Measurements from ENCODE around the gene SNRPF. TPM values are rescaled to one million over a fixed set of nuclear protein-coding genes. Genes with fewer than 3 reads are reported as not detected.

The SNRPF gene
- total RNA-seq, 1 donor from 2014 or later = 13.7 TPM

DNA sequence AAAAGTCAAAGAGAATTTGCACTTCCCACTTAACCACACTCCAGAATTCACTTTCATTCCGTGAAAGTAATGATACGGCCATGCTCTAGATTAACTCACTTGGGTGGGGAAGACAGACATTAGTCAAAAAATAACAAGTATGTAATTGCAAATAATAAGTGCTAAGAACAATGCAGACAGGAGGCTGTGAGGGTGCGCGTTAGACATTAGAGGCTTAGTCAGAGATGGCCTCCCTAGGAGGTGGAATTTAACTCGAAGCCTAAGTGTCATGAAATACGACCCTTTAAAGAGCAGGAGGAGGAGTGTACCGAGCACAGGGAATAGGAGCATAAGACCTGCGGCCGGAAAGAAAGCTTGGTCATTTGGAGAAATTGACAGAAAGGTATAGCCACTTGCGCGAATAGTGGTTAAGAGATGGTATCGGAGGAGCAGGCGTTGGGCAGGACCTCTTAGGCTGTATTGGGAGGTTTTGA, 628 bp downstream of the SNRPF start:
- DNase-seq (ENCODE audit: low read depth in 2 of 2) = peak; percentile 17 to 42

DNA sequence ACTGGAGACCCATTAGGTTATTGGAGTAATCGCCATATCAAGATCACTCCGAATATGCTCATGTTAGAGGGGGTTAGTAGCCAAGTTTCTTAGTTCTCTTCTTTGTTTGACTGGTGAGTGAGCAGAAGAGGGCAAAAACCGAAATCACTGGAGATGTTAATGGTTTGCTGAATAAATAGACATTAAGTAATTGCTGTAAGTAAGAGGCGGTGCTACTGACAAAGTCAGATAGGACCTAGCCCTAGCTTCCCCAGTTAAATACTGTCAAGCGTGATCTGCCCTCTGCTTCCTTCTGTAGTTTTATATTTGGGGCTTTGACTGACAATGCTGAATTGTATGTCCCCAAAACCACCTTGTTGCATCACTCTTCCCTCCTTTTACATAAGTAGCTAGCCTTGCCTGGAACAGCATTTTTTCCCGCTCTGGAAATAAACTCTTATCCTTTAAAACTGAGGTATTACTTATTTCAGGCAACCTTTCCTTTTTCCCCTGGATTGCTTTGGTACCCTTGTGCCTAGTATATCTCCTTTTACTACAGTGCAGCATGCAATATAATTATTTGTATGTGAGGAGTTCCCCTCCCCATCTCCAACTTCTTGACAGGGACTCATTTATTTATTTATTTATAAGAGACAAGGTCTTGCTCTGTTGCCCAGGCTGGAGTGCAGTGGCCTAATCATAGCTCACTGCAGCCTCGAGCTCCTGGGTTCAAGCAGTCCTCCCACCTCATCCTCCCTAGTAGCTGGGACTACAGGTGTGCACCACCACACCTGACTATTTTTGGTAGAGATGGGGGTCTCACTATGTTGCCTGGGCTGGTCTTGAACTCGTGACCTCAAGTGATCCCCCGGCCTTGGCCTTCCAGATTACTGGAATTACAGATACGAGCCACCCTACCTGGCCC, 1.4 kb downstream of the SNRPF start:
- DNase-seq (ENCODE audit: low read depth in 2 of 2) = no peak

DNA sequence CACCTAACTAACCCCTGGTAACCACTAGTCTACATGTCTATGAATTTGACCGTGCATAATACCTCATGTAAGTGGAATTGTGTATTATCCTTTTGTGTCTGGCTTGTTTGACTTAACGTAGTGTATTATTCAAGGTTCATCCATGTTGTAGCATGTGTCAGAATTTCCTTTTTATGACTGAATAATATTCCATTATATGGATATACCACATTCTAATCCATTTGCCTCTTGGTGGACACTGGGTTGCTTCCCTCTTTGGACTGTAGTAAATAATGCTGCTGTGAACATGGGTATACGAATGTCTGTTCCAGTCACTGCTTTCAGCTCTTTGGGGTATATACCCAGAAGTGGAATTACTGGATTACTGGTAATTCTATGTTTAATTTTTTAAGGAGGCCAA, 3.3 kb downstream of the SNRPF start:
- DNase-seq (ENCODE audit: low read depth in 2 of 2) = no peak

DNA sequence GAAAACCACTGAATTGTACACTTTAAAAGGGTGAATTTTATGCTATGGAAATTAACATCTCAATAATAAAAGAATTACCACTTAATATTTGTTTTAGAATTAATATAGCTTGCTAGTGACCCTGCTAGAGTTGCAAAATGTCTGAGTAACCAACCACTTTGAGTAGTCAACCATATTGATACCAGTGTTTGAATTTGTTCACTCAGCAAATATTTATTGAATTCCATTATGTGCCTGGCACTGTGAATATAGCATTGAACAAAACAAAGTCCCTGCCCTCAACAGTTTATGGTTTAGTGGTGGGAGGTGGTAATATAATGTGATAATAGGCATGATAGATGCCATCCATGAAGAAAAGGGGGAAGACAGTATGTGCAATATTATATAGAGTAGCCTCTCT, 4.6 kb downstream of the SNRPF start:
- DNase-seq (ENCODE audit: low read depth in 2 of 2) = no peak

DNA sequence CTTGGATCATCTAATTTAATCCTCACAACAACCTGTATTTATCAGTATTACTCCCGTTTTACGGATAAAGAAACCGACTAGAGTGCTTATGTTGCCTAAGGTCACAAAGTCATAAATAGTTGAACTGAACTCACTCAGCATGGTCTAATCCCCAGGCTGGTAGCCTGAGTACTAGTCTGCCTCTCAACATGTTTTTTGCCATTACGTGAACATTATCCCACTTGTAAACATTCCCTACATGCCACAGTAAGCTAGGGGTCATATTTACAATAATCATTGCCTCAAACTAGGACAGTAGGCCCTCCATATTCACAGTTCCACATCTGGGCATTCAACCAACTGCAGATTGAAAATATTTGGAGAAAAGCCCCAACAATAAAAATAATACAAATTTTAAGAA, 12.1 kb downstream of the SNRPF start:
- DNase-seq (ENCODE audit: low read depth in 2 of 2) = no peak

DNA sequence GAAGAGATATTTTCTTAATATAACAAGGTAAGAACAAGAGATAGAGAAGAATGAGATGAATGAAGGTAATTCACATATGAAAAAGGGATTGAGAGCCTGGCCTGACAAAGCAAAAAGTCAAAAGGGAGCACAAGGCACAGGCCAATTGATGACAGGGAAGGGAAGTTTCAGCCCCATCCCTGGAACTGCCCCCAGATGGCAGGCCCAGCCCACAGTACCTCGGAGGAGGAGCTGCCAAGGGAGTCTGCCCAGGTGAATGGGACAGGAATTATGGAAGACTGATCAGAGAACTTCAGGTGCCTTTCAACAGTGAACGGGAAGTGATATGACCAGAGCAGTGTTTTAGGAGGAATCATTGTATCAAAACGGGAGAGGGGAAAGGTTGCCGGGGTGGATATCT, 15.7 kb downstream of the SNRPF start:
- DNase-seq (ENCODE audit: low read depth in 2 of 2) = no peak

DNA sequence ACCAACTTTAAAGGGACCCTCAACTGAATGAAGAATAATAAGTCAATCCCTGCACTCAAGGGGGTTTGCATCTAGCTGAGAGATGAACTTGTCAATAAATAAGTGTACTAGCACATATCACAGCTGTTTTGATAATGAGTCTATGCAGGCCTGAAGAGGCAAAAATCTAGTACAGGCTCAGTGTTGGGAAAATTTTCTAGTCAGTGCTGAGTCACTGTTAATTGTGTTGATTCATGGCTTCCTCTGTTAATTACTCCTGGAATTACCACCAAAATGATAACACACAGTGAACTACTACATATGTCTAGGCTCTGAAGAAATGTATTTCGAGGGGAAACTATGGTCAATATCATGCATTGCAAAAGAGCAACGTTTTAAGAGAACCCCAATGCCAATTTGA, 18.9 kb downstream of the SNRPF start:
- peak in 1 of 2 donors; percentile 19 for DNase-seq (ENCODE audit: low read depth in 2 of 2)

DNA sequence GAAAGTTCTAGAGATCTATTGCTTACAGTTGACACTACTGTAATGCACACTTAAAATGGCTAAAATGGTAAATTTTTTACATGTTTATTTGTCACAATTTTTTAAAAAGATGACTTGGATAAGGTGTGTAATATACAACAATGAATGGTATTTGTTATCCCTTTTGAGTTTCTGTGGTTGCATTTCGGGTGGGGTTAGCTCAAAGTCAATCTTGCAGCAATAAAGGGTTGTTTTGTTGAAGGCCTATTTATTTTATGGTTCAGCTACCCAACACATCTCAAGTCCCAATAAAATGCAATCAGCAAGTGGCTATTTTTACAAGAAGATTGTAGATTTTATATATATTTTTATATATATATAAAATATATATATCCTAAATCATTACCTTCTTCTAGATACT, 22.1 kb downstream of the SNRPF start:
- no peak for DNase-seq (ENCODE audit: low read depth in 2 of 2)

DNA sequence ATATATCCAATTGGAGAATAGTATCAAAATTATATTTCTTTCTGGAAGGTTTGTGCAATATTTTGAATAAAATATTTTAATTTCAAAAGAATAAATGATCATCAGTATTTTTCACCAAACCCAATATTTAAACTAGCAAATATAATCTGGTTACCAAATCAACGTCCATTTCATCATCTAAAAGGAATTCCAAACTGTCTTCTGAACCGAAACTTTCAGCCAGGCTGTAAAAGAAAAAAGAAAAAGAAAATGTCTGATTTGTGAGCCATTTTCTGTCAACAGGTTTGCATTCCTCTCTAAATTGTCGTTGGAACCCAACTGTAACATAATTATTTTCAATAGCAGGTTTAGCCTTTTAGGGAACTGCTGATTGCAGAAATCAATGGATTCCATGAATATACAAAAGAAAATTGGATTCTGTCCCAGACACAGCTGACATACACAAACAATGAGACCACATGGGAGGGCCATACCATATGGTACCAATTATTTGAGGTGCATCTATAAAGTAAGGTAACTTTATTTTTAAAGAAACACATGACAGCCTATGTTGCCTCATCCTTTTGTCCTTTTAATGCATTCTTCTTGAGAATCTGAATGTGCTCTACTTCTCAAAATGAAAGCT, 22.7 kb downstream of the SNRPF start:
- DNase-seq (ENCODE audit: low read depth in 2 of 2) = no peak

DNA sequence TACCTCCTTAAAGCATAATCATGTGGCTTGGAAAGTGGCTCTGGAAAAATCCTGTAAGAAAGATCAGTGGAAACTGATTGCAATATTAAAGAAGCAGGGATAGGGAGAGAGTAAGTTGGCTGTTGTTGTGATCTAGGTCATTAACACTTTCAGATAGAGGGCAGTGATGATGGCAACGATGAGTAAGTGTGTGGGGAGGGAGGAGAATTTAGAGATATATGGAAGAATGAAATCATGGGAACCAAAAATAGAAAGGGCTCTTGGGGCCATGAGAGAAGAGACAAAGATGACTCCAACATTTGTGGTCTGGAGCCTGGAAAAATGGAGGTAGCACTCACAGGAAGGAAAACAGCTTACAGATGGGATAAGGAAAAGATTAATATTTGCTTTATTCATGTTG, 23.3 kb downstream of the SNRPF start:
- DNase-seq (ENCODE audit: low read depth in 2 of 2) = peak in 1 of 2 donors; percentile 6

DNA sequence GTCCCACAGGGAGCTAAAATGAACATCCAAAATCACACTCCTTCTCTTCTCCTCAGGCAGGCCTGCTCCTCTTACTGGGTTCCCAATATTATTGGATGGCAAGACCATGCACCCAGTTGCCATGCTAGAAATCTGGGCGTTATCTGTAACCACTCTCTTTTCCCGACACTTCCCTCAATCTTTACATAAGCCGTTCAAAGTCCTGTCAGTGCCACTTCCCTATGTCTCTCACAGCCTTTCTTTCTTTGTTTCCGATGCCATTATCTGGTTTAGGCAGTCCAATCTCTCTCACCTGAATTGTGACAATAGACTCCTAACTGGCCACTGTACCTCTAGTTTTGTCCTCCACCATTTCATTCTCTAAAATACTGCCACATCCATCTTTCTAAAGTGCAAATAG, 24.1 kb downstream of the SNRPF start:
- DNase-seq (ENCODE audit: low read depth in 2 of 2) = no peak

DNA sequence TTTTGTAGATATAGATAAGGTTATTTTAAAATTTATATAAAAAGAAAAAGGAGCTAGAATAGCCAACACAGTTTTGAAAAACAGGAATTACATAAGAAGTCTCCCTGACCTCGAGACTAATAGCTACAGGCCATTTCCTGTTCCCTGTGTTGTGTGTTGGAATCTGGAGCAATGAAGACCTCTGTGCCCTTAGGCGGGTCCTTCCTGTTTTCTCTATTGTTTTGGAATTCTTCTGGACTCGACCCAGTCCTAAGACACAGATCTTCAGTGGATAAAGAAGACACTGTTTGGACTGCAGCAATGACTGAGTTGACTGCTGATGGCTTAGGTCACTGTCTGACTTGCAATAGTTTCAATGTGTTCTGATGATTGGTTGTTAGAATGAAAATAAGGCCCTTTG, 26.2 kb downstream of the SNRPF start:
- peak; percentile 11 to 76 for DNase-seq (ENCODE audit: low read depth in 2 of 2)

DNA sequence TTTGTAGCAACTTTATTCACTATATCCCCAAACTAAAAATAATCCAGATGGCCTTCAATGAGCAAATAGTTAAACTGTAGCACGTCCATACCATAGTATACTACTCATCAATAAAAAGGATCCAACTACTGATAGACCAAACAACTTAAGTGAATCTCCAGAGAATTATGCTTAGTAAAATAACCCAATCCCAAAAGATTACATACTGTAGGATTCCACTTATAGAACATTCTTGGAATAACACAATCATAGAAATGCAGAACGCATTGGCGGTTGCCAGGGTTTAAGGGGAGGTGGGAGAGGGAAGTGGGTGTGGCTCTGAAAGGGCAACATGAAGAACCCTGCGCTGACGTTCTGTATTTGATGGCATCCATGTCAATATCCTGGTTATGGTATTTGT, 28.6 kb downstream of the SNRPF start:
- DNase-seq (ENCODE audit: low read depth in 2 of 2) = no peak

DNA sequence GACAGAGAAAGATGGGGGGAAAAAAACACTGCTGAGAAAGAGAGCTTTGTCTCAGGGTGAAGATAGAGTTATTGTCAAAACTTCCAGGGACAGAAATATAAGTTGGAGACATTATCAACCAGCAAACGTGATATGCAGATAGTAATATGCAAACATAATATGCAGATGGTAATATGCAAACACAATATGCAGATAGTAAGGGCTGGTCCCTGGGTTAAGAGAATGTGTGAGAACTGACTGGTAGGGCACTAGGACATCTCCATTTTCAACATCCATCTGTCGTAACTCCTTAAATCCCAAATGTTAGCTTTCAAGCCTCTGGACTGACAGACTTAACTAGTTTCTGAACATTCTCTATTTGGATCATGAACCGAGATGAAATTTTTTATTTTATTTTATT, 32.2 kb downstream of the SNRPF start:
- no peak for DNase-seq (ENCODE audit: low read depth in 2 of 2)

DNA sequence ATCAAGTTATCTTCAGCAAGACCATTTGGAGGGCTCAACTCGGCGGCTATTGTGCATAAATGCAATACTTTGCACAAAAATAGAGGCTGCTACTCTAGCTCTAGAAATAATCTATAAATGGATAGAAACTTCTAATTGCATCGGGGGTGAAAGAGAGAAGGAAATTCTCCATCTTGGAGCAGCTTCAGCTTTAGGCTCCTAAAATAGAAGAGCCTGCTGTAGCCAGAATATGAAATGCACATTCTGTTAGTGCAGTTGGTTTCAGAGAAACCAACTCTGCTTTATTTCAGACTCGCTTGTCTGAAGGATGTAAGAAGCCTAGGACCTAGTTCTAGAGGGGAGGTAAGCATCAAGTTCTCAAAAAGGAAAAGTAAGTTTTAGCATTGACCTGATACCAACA, 38.1 kb downstream of the SNRPF start:
- no peak for DNase-seq (ENCODE audit: low read depth in 2 of 2)

DNA sequence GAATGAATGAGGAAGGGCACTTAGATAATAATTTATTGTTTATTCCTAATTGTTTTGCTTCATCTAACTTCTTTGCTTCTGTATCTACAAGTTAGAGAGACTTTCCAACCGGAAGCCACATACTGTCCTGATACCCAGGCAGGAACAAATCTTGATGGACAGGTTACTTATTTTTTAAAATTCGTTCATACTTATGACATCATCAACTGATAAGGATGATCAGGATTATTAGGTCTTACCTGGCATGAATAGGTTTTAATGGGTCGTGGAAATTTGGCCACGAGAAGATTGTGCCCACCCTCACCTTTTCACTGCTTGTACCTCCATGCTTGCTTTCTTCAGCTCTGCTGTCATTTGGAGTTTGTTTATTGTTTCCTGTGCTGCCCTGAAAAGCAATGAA, 39.3 kb downstream of the SNRPF start:
- no peak for DNase-seq (ENCODE audit: low read depth in 2 of 2)

DNA sequence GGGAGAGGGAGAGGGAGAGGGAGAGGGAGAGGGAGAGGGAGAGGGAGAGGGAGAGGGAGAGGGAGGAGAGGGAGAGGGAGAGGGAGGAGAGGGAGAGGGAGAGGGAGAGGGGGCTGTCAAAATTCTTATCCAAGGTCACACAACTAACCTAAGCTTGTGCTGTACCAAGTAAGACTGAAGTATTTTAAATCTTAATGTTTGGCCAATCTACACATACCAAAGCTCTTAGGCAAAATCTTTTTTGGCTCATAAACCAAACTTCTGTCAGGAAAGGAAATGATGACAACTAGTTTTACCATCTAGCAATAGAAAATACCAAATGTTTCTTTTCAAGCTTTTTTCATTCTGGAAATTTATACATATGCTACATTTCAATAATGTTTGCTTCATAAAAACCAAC, 49.8 kb downstream of the SNRPF start:
- DNase-seq (ENCODE audit: low read depth in 2 of 2) = peak; percentile 52 to 69

DNA sequence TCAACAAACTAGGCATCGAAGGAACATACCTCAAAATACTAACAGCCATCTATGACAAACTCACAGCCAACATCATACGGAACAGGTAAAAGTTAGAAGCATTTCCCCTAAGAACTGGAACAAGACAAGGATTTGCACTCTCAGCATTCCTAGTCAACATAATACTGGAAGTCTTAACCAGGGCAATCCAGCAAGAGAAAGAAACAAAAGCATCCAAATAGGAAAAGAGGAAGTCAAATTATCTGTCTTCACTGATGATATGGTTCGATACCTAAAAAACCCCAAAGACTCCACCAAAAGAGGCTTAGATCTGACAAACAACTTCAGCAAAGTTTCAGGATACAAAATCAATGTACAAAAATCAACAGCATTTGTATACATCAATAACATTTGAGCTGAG, 51.1 kb downstream of the SNRPF start:
- DNase-seq (ENCODE audit: low read depth in 2 of 2) = no peak

Other genes starting within 250 kb of the SNRPF start
- 216 and 678 TPM in 2 replicates for gene NTN4, start 68.2 kb upstream of the SNRPF start, total RNA-seq
- gene CCDC38, start 83.7 kb downstream of the SNRPF start, total RNA-seq = not detected in 2 replicates
- gene AMDHD1, start 84.4 kb downstream of the SNRPF start, total RNA-seq = not detected in 2 replicates
- under 0.01 and 0.22 TPM in 2 replicates for gene HAL, start 137.4 kb downstream of the SNRPF start, total RNA-seq
- 47.2 and 56.0 TPM in 2 replicates for gene LTA4H, start 176.6 kb downstream of the SNRPF start, total RNA-seq

Measured in lung microvascular endothelial cell (primary cell).